CD4-positive, alpha-beta T cell treated with Interleukin-6 for 4 hours (primary cell): ENCODE measurements around the gene KLHDC4.
"Not testable (repeated sequence)": the region's sequence is repeated elsewhere in the genome, so short reads cannot be mapped to it uniquely, and the experiment has no call there.

Experiments used
- DNase-seq: peaks from one replicate; pipeline ENCODE4 v3.0.0-alpha.2; 2020; ENCODE audit warnings: mixed read lengths

The KLHDC4 gene

DNA sequence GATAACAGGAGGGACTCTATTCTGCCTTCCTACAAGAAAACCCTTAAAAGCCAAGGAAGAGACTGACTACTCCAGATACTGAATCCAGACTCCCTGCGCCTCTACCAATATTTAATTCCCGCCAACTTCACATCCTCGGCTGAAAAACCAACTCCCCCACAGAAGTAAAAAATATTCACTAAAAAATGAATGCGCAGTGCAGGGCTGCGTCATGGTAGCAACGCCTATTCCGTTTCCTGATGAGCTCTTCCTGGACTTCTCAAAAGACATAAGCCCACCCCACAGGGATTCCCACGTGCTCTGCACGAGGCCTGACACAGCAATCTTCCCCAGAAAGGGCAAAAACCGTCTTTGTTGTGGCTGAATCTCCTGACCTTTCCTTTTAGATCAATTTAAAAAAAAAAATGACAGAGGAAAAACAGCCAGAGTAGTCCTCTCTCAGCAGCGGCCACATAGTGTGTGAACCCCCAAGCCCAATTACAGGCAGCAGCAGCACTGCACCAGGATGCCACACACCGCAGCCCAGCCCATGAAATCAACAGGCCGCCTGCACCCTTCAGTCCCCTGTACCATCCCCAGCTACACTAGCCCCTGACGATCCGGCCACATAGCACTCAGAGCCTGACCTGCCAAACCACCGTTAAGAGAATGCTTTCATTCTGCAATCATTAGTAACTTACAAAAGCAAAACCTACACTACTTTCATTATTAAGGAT, 23.9 kb downstream of the KLHDC4 start:
- no peak for DNase-seq

DNA sequence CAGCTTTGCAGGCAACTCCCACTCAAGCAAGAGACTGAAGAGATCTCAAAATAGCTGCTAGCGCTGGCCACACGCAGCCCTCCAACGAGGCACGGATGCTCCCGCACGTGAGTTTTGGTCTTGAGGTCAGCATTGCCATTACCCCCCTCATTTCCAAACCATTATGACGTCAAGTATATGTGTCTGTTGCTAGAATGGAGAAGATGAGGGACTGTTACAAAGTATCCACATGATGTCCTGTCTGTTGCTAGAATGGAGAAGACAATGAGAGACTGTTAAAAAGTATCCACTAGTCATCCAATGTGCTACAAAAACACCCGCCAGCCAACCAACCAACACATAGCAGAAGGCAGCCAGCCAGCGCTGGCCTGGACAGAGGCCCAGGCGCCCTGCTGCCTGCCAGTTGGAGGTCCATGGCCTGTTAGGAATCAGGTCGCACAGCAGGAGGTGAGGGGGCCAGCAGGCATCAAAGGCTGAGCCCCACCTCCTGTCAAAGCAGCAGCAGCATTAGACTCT, 24.8 kb downstream of the KLHDC4 start:
- no peak for DNase-seq

GRCh38 chr16:87740441-87740840, 25.3 kb downstream of the KLHDC4 start:
- no peak for DNase-seq

- no peak for DNase-seq
Observed at GRCh38 chr16:87739801-87740200, 26.0 kb downstream of the KLHDC4 start.

DNA sequence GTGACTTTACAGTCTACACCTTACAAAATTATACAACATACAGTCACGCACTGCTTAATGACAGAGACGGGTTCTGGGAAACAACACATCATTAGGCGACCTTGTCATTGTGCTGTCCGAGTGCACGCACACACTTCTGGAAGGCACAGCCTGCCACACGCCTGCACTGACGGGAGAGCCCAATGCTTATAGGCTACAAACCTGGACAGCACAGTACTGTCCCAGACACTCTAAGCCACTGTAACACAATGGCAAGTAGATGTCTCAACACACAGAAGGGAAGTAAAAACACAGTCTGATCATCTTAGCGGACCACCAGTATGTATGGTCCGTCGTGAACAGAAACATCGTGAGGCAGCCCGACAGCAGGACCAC, 29.8 kb downstream of the KLHDC4 start:
- no peak for DNase-seq

DNA sequence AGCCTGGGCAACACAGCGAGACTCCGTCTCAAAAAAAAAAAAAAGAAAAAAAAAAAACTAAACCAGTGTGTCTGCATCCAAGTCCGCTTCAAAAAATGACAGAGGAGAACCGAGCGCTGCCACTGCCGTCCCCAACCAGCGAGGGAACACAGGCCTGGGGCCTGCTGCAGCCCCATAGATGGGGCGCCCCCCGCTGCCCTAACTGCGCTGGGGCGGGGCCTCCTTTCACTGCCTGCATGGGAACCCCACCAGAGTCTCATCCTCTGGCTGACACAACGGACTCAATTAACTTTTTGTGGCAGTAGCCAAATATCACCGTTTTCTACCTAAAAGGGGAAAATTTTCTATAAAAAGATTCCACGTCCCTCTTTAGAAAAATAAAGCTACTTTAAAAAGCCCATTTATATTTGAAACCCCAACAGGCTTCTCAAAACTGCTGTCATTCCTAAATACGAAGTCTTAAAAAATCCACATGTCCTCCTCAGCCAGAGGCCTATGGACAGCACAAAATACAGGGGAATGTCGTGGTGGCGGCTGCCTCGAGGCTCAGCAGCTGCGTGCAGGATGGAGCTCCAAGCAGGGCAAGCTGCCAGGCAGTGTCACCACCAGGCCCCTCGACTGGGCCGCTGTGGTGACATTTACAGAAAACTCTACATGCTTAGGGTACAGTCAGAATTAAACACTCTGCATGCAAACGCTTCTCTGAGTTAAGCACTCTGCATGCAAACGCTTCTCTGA, 30.3 kb downstream of the KLHDC4 start:
- no peak for DNase-seq

- no peak for DNase-seq
Observed at GRCh38 chr16:87734644-87735043, 31.1 kb downstream of the KLHDC4 start.

- no peak for DNase-seq
Observed at GRCh38 chr16:87733190-87733589, 32.6 kb downstream of the KLHDC4 start.

GRCh38 chr16:87731607-87732006, 34.2 kb downstream of the KLHDC4 start:
- DNase-seq: no peak

- no peak for DNase-seq
Observed at GRCh38 chr16:87729266-87729954, 36.4 kb downstream of the KLHDC4 start.

- DNase-seq: no peak
Observed at GRCh38 chr16:87728026-87728425, 37.8 kb downstream of the KLHDC4 start.

- DNase-seq: no peak
Observed at GRCh38 chr16:87727346-87727745, 38.4 kb downstream of the KLHDC4 start.

DNA sequence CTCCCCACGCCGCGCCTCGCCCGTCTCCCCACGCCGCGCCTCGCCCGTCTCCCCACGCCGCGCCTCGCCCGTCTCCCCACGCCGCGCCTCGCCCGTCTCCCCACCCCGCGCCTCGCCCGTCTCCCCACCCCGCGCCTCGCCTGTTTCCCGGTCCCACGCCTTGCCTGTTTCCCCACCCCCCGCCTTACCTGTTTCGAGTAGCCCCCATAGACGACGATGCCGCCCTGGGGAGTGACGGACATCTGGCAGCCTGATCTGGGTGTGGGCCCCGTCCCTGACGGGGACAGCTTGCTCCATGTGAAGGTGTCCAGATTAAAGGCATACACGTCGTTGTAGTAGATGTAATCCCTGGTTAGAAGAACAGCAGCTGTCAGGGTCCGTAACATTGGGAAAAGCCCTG, 39.2 kb downstream of the KLHDC4 start:
- DNase-seq: not testable (repeated sequence)

- DNase-seq: no peak
Observed at GRCh38 chr16:87725596-87726235, 40.1 kb downstream of the KLHDC4 start.

DNA sequence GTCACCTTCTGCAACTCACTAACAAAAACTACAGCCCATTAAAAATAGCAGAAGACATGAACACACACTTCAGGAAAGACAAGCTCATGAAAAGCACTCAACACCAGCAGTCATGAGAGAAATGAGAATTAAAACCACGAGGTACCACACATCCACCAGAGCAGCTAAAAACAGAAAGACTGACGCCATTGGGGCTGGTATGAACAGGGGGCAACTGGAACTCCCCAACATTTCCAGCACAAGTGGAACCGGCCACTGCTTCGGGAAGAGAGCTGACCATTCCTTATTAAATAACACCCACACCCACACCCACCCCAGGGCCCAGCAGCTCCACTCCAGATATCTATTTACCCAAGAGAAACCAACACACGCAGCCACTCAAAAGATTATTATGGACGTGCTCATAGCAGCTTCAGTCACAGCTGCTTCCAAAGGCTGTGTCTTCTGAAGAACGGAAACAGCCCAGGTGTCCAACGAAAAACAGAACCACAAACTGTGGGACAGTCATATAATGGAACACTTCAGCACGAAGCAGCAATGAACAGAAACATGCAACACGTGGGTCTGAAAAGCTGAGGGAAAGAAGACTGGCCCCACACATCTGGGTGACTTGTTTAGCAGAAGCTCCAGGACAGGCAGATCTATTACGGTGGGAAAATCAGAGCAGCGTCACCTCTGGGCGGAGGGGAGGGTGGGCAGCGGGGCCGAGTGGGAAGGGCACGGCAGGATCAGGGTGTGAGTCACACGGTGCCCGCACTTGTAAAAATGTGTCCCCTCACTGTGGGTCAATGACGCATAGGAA, 41.1 kb downstream of the KLHDC4 start:
- DNase-seq: no peak

- DNase-seq: peak; percentile 29
Observed at GRCh38 chr16:87723226-87723623, 42.6 kb downstream of the KLHDC4 start.

- DNase-seq: no peak
Observed at GRCh38 chr16:87722590-87723225, 43.1 kb downstream of the KLHDC4 start.

DNA sequence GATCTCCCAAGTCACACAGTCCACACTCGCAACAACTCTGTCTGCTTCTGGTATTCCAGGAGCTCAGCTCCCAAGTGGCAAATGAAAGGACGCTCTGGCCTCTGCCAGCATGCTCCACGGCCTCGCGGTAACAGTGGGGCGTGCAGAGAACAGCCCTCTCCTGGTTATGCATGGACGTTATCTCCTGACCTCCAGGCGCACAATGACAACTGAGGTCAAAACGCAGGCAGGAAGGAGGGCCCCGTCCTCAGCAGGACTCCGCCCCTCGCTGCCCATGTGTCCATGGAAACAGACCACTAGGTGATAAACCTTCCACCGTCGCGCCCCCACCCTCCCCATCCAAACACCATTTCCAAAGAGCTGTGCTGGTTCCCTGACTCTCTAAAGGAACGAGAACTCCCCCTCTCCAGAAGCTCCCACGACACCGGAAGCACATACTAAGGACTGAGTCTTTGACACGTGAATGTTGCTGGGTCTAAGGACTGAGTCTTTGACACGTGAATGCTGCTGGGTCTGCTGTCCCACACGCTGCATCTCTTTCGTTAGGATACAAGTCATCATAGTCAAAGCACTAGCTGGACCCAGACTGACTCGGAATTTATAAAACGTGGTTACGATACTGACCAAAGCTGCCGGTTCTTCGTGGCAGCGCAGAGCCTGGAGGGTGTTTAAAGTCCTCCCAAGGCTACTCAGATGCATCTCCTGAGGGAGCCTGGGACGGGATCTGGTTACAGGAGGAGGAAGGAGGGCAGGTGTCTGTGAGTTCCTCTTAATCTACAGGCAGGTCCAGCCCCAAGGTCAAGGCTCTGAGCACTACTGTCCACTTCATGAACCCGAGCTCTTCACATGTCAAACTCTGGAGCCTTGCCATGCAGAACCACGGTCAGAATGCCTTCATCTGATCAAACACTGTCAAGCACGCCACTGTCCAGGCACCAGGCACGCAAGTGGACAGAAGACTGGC, 43.9 kb downstream of the KLHDC4 start:
- no peak for DNase-seq

DNA sequence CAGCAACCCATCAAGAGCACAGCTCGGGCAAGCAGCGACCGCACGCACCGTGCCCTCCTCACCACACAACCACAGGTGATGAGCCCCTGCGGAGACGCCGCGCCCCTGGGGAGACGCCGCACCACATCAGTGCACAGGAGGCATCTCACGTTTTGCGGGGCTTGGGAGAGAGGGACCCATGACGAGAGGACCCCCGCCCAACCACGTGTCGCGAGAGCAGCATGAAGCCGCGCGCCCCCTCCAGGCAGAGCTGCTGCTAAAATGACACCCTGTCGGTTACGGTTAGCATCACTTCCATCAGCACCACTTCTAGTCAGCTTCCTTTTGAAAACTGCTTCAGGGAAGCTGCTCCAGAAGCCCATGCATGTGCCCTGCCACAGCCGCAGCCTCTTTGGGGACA, 45.3 kb downstream of the KLHDC4 start:
- DNase-seq: no peak

DNA sequence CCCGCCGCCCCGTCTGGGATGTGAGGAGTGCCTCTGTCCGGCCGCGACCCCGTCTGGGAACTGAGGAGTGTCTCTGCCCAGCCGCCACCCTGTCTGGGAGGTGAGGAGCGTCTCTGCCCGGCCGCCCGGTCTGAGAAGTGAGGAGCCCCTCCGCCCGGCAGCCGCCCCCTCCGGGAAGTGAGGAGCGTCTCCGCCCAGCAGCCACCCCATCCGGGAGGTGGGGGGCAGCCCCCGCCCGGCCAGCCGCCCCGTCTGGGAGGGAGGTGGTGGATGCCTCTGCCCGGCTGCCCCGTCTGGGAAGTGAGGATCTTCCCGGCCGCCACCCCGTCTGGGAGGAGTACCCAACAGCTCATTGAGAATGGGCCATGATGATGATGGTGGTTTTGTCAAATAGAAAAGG, 47.0 kb downstream of the KLHDC4 start:
- DNase-seq: not testable (repeated sequence)

GRCh38 chr16:87715658-87716057, 50.1 kb downstream of the KLHDC4 start:
- DNase-seq: no peak
